HFFc6 (cell line): ENCODE data around the gene RCN1. TPM values are rescaled to one million over a fixed set of nuclear protein-coding genes. Genes with fewer than 3 reads are reported as not detected.
A peak's percentile ranks its signal among the peaks of the same experiment; 100 is the strongest.

ENCODE experiments used
- DNase-seq: peaks from one replicate; pipeline ENCODE4 v3.0.0-alpha.2; 2018
- H3K27ac Mint-ChIP-seq: 2 replicates; pipeline ENCODE4 v1.8.0; 2020; ENCODE audit warnings: mild to moderate bottlenecking, mixed read lengths
- H3K27me3 Mint-ChIP-seq: 2 replicates; pipeline ENCODE4 v1.8.0; 2021; ENCODE audit warnings: mild to moderate bottlenecking, moderate library complexity, mixed read lengths; ENCODE audit not compliant: insufficient read depth
- H3K36me3 Mint-ChIP-seq: 2 replicates; pipeline ENCODE4 v1.8.0; 2021; ENCODE audit warnings: low read depth, mixed read lengths
- H3K4me1 Mint-ChIP-seq: 2 replicates; pipeline ENCODE4 v1.8.0; 2020; ENCODE audit warnings: low read depth, mixed read lengths
- H3K4me3 Mint-ChIP-seq: 2 replicates; pipeline ENCODE4 v1.8.0; 2020; ENCODE audit warnings: mild to moderate bottlenecking, moderate library complexity, mixed read lengths
- H3K9me3 Mint-ChIP-seq: 2 replicates; pipeline ENCODE4 v1.8.0; 2020; ENCODE audit warnings: mild to moderate bottlenecking, mixed read lengths
- total RNA-seq, 6 experiments: library from RNA; stranded (reverse); fragmentation: NEBNext Ultra II Directional; extraction: Animal tissue kit (Norgen Biotek cat#: 25700); gene quantifications; 2 replicates in 1 of 6; 3 replicates in 5 of 6; pipeline ENCODE4 v1.2.3, GENCODE V29; 2021
- TF ChIP-seq, protein P1 (sequence below): fragments of 200-600 bp; sonication (generic); IDR thresholded peaks from 2 replicates; pipeline ENCODE4 v1.5.0; 2021; ENCODE audit warnings: antibody characterized with exemption, mild to moderate bottlenecking

RCN1 gene
- total RNA-seq, 6 experiments from 2014 or later = 212 to 294 (median 264) TPM

DNA sequence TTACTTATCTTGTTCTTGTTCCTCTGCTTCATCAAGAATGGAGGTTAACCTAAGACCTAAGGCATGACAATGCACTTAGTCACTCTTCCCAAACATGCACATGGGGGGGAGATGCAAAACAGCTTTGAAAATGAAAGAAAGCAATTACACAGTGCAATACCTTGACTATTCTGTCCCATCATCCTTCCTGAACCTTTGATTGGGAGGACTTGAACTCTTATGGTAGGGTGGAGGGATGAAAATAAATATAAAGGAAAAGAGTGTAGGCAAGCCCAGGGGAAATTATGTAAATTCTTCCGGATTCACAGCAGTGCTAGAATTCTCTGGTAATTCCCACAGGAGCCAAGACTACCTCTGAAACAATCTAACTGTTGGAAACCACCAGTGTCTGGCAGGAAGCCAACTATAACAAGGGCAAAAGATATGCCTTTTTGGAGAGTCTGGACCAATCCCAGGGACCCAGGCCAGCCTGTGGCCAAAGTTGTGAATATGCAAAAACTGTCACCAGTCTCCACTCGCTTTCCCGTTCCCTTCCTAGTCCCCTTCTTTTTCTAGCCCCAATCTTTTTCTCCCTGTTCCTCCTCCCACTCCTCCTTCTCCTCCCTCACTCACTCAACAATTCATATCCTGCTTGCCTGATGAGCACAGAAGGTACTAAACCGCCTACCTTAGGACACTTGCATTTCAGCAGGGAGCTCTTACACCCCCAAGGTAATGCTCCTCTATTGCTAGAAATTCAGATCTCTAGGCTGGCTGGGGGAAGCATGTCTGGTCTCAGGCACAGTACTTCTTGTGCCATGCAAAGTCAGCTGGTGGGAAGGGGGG, 2.5 kb upstream of the RCN1 start:
- Mint-ChIP-seq H3K27me3 (peaks cover 7% of the 10 kb centered on the region), H3K4me1 (peaks cover 49% of the 10 kb centered on the region), H3K9me3 (no peaks in the 10 kb centered on the region), H3K36me3 (peaks cover 10% of the 10 kb centered on the region), H3K4me3 (peak overlapping the region; percentile 78), H3K27ac (peak overlapping the region; percentile 91)
- peak; percentile 83 for DNase-seq
- TF ChIP-seq, protein P1, sequence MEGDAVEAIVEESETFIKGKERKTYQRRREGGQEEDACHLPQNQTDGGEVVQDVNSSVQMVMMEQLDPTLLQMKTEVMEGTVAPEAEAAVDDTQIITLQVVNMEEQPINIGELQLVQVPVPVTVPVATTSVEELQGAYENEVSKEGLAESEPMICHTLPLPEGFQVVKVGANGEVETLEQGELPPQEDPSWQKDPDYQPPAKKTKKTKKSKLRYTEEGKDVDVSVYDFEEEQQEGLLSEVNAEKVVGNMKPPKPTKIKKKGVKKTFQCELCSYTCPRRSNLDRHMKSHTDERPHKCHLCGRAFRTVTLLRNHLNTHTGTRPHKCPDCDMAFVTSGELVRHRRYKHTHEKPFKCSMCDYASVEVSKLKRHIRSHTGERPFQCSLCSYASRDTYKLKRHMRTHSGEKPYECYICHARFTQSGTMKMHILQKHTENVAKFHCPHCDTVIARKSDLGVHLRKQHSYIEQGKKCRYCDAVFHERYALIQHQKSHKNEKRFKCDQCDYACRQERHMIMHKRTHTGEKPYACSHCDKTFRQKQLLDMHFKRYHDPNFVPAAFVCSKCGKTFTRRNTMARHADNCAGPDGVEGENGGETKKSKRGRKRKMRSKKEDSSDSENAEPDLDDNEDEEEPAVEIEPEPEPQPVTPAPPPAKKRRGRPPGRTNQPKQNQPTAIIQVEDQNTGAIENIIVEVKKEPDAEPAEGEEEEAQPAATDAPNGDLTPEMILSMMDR = no peak

DNA sequence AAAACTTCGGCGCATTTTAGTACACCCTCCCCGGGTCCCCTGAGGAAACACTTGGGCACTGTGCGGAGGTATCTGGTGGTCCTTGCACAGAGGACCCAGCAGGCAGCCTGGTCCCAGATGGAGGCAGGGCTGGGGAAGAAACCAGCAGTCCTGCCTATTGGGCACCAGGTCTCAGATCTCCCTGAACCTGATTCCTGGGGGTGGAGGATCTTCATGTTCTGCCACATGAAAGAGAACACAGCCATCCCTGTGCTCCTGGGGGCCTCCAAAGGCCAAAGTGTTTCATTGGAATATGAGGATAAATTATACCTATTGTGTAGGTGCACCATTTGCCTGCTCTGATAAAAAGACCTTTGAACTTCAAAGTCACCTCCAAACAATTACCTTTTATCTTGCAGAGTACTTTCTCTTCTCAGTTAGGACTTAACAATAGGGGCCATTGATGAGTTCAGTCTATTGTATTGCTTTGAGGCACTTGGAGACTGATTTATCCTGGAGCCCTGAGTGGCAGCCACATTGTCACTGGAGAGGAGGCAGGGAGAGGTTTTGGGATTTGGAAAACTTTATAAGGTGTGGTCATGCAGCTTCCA, 1.8 kb downstream of the RCN1 start:
- TF ChIP-seq, protein P1 = no peak
- peaks cover 36% of the 10 kb centered on the region for H3K36me3 Mint-ChIP-seq

DNA sequence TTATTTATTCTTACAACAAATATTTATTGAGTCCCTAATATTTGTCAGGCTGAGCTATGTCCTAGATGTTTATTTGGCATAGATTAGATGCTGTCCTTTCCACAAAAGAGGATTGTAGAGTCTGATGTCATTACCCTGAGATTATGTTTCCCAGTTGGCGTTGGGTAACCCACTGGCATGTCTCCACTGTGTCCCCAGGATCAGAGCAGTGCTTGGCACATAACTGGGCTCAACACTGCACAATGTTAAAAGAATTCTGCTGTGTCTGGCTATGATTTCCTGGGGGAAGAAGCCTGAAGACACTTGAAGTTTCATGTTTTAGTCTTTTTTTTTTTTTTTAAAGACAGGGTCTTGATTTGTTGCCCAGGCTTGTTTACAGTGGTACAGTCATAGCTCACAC, 4.0 kb downstream of the RCN1 start:
- H3K36me3 Mint-ChIP-seq = peaks cover 56% of the 10 kb centered on the region

More for the DNA sequence above, 1.8 kb downstream of the RCN1 start:
- Mint-ChIP-seq H3K27ac (peak overlapping the region; percentile 98), H3K4me1 (peaks cover 69% of the 10 kb centered on the region), H3K4me3 (peak overlapping the region; percentile 95), H3K9me3 (no peaks in the 10 kb centered on the region), H3K27me3 (peaks cover 7% of the 10 kb centered on the region)
- DNase-seq = no peak

DNA sequence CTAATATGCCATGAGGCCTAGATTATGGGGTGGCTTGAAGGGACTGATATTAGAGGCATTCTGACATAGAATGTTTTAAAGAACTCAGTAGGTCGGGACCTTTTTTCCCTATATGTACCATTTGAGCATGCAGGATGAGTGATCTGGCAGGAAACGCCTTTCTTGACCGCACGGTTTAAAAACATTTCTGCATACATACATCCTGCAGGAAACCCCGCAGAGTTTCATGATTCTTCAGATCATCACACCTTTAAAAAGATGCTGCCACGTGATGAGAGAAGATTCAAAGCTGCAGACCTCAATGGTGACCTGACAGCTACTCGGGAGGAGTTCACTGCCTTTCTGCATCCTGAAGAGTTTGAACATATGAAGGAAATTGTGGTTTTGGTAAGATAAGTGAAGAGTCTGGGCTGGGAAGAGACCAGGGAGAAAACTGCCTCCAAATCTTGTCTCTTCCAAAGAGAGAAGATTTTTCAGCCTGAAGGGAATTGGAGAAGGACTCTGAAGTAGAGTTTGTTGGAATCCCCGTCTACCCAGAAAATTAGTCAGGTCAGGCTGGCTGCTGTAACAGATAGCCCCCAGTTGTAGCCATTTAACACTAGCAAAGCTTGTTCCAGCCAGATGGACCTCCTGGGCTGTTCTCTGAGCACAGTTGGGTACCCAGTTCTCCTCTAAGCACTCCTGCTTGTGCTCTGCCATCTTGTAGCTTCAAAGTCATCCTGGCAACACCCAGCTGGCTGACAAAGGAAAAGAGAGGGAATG, 7.4 kb downstream of the RCN1 start:
- DNase-seq = no peak

More for the DNA sequence above, 4.0 kb downstream of the RCN1 start:
- Mint-ChIP-seq H3K27ac (peak overlapping the region; percentile 15), H3K4me3 (no peak overlapping the region), H3K9me3 (no peaks in the 10 kb centered on the region), H3K4me1 (peaks cover 49% of the 10 kb centered on the region), H3K27me3 (peaks cover 4% of the 10 kb centered on the region)
- TF ChIP-seq, protein P1 = no peak
- DNase-seq = no peak

DNA sequence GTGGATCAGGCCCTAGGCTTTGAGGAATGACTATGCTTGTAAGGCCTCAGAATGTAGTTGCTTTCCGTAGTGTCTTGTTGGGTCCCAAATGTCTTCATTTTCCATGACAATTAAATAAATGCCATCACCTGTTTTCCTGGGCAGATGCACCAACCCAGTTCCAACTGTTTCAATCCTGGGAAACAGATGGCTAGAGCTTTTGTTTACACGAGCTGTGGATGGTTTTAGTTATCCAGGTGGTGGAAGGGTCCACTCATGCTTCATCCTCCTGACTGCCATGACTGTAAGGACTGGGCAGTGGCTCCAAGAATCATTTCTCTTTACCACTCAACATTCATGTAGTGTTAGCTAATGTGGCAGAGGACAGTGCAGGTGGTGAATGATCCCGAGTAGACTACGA, 8.6 kb downstream of the RCN1 start:
- peaks cover 3% of the 10 kb centered on the region for H3K27me3 Mint-ChIP-seq
- H3K9me3 Mint-ChIP-seq = no peaks in the 10 kb centered on the region
- no peak overlapping the region for H3K27ac Mint-ChIP-seq
- TF ChIP-seq, protein P1 = no peak
- H3K4me3 Mint-ChIP-seq = no peak overlapping the region
- H3K4me1 Mint-ChIP-seq = peaks cover 19% of the 10 kb centered on the region
- H3K36me3 Mint-ChIP-seq = peaks cover 73% of the 10 kb centered on the region
- no peak for DNase-seq

More for the DNA sequence above, 7.4 kb downstream of the RCN1 start:
- Mint-ChIP-seq H3K27ac (no peak overlapping the region), H3K4me1 (peaks cover 30% of the 10 kb centered on the region), H3K4me3 (no peak overlapping the region), H3K36me3 (peaks cover 75% of the 10 kb centered on the region), H3K27me3 (peaks cover 3% of the 10 kb centered on the region), H3K9me3 (no peaks in the 10 kb centered on the region)
- TF ChIP-seq, protein P1 = no peak
